Activated naive CD8-positive, alpha-beta T cell treated with anti-CD3 and anti-CD28 coated beads, Interleukin-2, amount 50 U/mL, for 24 hours (primary cell): ENCODE results near the gene WFIKKN1.

Experiments
- ATAC-seq: fragments of 150-1000 bp; cut with Tn5 transposase; one replicate; pipeline ENCODE4 v1.10.0; 2021
- DNase-seq: peaks from one replicate; pipeline ENCODE4 v3.0.0; 2021
- H3K27ac Mint-ChIP-seq: one replicate; pipeline ENCODE4 v1.8.0; 2021; ENCODE audit warnings: mild to moderate bottlenecking, mixed read lengths
- H3K27me3 Mint-ChIP-seq: one replicate; pipeline ENCODE4 v1.8.0; 2021; ENCODE audit warnings: mixed read lengths
- H3K36me3 Mint-ChIP-seq: one replicate; pipeline ENCODE4 v1.8.0; 2021; ENCODE audit warnings: low read depth, mixed read lengths
- H3K4me1 Mint-ChIP-seq: one replicate; pipeline ENCODE4 v1.8.0; 2021; ENCODE audit warnings: mixed read lengths
- H3K4me3 Mint-ChIP-seq: one replicate; pipeline ENCODE4 v1.8.0; 2021; ENCODE audit warnings: mild to moderate bottlenecking, moderate library complexity, mixed read lengths
- H3K9me3 Mint-ChIP-seq: one replicate; pipeline ENCODE4 v1.8.0; 2021; ENCODE audit warnings: mixed read lengths

WFIKKN1 gene

DNA sequence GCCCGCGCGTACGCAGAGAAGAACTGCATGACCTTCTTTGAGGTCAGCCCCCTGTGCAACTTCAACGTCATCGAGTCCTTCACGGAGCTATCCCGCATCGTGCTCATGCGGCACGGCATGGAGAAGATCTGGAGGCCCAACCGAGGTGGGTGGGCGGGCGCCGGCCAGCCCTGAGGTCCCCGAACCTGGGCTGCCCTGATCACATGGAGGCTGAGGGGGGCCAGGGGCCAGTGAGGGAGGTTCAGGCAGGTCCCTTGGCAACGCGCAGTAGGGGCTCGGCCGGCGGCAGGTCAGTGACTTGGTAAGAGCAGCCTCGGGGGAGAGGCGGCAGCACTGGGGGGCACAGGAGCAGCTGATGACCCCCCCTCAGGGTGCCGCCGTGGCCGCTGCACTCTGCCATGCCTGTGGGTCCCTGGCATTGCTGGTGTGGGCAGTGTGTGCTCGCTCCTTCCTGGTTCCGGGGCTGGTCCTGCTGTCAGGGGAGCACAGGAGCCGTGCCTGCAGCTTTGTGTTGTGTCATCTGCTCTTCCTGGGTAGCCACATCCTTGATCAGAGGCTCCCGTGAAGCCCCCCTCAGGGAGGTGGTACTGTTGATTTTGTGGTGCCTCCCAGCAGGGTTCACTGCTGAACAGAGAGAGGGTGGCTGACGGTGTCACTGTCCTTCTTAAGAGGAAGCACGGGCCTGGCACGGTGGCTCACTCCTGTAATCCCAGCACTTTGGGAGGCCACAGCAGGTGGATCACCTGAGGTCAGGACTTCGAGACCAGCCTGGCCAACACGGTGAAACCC lies 4.6 kb upstream of the WFIKKN1 start:
- DNase-seq (no peak), ATAC-seq (no peak)
- no peaks in the 10 kb centered on the region for H3K4me1 Mint-ChIP-seq
- no peaks in the 10 kb centered on the region for H3K9me3 Mint-ChIP-seq
- no peak overlapping the region for H3K27ac Mint-ChIP-seq
- H3K27me3 Mint-ChIP-seq = no peaks in the 10 kb centered on the region
- no peak overlapping the region for H3K4me3 Mint-ChIP-seq
- no peaks in the 10 kb centered on the region for H3K36me3 Mint-ChIP-seq

DNA sequence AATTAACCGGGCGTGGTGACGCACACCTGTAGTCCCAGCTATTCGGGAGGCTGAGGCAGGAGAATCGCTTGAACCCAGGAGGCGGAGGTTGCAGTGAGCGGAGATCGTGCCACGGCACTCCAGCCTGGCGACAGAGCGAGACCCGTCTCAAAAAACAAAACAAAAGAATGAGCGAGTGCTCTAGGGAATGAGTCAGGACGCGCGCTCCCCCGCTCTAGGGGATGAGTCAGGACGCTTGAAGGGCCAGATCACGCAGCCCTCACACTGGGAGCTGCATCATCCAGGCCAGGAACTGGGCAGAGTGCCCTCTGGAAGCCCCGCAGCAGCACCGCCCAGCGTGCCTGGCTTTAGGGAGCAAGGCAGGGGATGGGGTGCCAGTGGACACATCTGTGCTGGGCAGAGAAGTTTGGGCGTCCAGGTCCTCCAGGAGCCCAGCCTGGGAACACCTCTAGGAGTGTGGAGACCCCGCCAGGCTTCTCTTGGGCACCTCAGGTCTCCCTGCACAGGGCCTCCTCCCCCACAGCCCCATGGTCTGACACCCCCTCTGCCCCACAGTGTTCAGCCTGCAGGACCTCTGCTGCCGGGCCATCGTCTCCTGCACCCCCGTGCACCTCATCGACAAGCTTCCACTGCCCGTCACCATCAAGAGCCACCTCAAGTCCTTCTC lies 3.9 kb upstream of the WFIKKN1 start:
- Mint-ChIP-seq H3K36me3 (no peaks in the 10 kb centered on the region), H3K4me1 (no peaks in the 10 kb centered on the region), H3K27ac (no peak overlapping the region), H3K27me3 (no peaks in the 10 kb centered on the region), H3K9me3 (no peaks in the 10 kb centered on the region), H3K4me3 (no peak overlapping the region)
- DNase-seq (no peak), ATAC-seq (no peak)

DNA sequence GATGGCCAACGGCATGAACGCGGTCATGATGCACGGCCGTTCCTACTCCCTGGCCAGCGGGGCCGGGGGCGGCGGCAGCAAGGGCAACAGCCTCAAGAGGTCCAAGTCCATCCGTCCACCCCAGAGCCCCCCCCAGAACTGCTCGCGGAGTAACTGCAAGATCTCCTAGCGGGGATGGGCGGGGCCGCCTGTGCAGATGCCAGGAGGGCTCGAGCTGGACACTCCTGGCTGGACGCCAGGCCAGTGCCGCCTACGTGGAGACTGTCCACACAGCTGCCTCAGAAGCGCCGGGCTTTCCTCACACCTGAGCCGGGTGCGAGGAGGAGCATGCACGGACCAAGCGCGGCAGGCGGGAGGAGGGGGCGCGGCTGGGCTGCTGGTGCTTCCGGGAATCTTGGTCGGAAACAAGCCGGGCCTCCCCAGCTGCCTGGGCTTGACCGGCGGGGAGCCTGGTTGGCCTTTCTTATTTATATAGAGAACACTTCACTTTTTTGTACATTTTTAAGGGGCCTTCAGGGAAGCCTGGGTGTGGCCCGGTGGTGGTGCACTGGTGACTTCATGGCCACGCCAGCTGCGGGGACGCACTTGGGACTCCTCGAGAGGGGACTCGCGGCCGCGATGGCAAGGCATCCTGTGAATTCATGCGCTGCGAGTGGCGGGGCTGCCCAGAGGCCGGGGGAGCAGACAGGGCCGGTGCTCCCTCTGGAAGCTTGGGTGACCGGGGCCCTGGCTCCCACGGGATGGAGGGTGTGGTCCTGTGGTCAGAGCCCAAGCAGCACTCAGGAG lies 3.1 kb upstream of the WFIKKN1 start:
- H3K9me3 Mint-ChIP-seq = no peaks in the 10 kb centered on the region
- H3K4me3 Mint-ChIP-seq = no peak overlapping the region
- peaks cover 2% of the 10 kb centered on the region for H3K4me1 Mint-ChIP-seq
- DNase-seq (no peak), ATAC-seq (no peak)
- H3K36me3 Mint-ChIP-seq = no peaks in the 10 kb centered on the region
- no peak overlapping the region for H3K27ac Mint-ChIP-seq
- no peaks in the 10 kb centered on the region for H3K27me3 Mint-ChIP-seq

DNA sequence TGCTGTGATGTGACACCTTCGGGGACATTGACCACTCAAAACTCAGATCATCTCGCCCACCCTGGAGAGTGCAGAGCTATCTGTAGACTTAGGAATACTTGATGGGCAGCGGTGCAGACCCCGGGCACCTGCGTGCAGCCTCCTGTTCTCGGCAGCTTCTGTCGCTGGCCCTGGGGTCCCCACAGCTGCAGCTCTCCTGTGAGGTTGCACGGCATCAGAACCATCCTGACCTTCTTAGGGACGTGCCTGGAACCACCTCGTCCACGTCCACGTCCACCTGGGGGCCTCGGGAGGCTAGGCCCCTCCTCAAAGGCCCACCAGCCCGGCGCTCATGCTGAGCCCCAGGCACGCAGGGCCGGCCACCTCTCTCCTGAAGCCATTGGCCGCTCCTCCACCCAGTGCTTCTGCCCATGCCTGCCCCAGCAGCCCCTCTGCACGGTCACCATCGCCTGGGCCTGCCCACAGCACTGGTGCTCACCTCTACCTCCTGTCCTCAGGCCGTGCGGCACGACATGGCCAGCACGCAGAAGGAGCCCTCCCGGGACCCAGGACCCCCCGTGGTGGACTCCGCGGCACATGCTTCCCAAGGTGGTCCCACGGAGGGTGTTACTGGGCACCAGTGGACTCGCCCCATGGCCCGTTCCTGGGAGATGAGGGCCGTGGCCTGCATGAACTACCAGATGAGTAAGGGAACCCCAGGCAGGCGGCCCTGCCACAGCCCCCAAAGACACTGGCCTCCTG lies 2.3 kb upstream of the WFIKKN1 start:
- no peak for ATAC-seq
- Mint-ChIP-seq H3K36me3 (no peaks in the 10 kb centered on the region), H3K27me3 (no peaks in the 10 kb centered on the region), H3K4me1 (peaks cover 2% of the 10 kb centered on the region), H3K9me3 (no peaks in the 10 kb centered on the region), H3K27ac (no peak overlapping the region), H3K4me3 (no peak overlapping the region)
- no peak for DNase-seq

DNA sequence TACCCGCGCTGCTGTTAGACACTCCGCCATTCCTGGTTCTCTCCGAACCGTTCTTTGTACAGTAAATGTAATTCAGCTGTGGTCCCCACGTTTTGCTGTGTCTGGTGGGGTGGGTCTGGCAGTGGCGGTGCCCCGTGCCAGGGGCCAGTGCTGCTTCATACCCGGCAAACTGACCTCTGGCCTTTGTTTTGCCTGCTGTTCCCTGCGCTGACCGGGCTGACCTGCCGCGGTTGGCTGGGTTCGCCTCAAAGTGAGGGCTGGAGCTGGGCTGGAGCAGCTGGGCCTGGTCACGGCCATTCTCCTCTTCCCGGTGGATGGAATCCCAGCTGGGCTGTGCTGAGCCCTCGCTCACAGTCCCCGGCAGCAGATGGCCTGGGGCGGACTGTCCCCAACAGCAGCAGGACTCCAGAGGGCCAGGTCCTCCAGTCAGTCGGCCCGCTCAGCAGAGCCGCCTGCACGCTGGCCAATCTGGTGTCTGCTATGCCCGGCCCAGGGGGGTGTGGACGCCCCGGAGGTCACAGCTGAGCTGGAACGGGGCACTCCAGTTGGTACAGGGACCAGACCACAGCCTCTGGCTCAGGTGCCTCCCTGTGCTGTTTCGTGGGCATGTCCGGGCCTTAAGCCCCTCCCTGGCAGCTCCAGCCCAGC lies 1.5 kb upstream of the WFIKKN1 start:
- H3K36me3 Mint-ChIP-seq = no peaks in the 10 kb centered on the region
- no peak for ATAC-seq

DNA sequence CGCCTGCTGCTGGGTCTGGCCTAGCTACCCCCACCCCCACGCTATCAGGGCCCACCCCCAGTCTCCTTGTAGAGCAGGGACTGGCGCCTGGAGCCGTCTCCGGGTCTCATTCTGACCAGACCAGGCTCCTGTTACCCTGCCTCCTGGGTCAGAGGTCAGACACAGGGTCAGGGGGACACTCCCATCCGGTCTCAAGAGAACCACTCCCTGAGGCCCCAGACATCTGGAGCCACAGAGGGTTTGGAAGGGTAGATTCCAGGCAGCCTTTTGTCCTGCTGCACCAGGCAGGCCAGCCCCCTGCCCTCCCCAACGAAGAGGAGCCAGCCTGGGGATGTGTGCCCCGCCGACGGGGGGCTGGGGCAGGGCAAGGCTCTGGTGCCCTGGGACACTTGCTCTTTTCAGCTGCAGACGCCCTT lies 944 bp upstream of the WFIKKN1 start:
- DNase-seq = no peak
- ATAC-seq = no peak
- H3K27ac Mint-ChIP-seq = no peak overlapping the region
- no peaks in the 10 kb centered on the region for H3K36me3 Mint-ChIP-seq
- H3K27me3 Mint-ChIP-seq = no peaks in the 10 kb centered on the region
- H3K4me3 Mint-ChIP-seq = no peak overlapping the region
- peaks cover 4% of the 10 kb centered on the region for H3K4me1 Mint-ChIP-seq
- H3K9me3 Mint-ChIP-seq = no peaks in the 10 kb centered on the region

More for the DNA sequence above, 1.5 kb upstream of the WFIKKN1 start:
- Mint-ChIP-seq H3K4me1 (peaks cover 3% of the 10 kb centered on the region), H3K27me3 (no peaks in the 10 kb centered on the region), H3K4me3 (no peak overlapping the region), H3K9me3 (no peaks in the 10 kb centered on the region), H3K27ac (no peak overlapping the region)
- DNase-seq = no peak

DNA sequence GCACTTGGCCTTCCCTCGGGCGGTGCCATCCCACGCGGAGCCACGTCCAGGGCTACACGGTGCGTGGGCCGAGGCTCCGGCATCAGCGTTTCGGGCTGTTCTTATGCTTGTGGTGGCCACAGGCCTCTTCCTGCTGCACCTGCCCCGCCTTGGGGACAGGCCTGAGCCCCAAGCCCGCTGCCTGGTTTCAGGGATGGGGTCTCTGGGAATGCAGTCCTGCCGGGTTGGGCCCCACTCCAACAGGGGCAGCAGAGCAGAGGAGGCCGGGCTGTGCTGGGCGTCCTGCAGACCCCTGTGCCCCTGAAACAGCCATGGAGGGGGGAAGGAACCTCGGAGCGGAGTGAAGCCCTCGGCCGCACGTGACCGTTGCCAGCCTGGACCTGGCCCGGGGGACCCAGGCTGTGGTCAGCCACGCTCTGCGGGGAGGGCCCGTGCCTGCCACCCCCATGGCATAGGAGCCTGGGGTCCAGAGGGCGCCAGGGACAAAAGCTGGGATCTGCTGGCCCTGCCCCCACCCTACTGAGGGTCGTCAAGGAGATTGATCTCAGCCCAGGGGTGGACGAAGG lies 453 bp upstream of the WFIKKN1 start:
- H3K4me3 Mint-ChIP-seq = no peak overlapping the region

DNA sequence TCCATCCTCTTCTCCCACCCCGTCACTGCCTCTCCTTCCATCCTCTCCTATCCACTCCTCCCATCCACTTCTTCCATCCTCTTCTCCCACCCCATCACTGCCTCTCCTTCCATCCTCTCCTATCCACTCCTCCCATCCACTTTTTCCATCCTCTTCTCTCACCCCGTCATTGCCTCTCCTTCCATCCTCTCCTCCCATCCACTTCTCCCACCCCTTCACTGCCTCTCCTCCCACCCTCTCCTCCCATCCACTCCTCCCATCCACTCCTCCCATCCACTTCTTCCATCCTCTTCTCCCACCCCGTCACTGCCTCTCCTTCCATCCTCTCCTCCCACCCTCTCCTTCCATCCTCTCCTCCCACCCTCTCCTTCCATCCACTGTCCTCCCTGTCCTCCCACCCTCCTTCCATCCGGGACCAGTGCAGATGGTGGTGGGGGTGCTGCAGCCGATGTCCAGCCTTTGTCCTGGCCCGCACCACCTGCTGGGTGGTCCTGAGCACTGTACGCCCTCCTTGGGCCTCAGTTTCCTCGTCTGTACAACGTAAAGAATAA lies 1.1 kb downstream of the WFIKKN1 start:
- Mint-ChIP-seq H3K27me3 (peaks cover 3% of the 10 kb centered on the region), H3K4me3 (no peak overlapping the region), H3K4me1 (peaks cover 10% of the 10 kb centered on the region), H3K27ac (no peak overlapping the region), H3K36me3 (peaks cover 4% of the 10 kb centered on the region), H3K9me3 (no peaks in the 10 kb centered on the region)
- DNase-seq = no peak
- no peak for ATAC-seq

More for the DNA sequence above, 453 bp upstream of the WFIKKN1 start:
- Mint-ChIP-seq H3K36me3 (no peaks in the 10 kb centered on the region), H3K27me3 (no peaks in the 10 kb centered on the region), H3K27ac (no peak overlapping the region), H3K9me3 (no peaks in the 10 kb centered on the region), H3K4me1 (peaks cover 4% of the 10 kb centered on the region)
- no peak for ATAC-seq
- no peak for DNase-seq

DNA sequence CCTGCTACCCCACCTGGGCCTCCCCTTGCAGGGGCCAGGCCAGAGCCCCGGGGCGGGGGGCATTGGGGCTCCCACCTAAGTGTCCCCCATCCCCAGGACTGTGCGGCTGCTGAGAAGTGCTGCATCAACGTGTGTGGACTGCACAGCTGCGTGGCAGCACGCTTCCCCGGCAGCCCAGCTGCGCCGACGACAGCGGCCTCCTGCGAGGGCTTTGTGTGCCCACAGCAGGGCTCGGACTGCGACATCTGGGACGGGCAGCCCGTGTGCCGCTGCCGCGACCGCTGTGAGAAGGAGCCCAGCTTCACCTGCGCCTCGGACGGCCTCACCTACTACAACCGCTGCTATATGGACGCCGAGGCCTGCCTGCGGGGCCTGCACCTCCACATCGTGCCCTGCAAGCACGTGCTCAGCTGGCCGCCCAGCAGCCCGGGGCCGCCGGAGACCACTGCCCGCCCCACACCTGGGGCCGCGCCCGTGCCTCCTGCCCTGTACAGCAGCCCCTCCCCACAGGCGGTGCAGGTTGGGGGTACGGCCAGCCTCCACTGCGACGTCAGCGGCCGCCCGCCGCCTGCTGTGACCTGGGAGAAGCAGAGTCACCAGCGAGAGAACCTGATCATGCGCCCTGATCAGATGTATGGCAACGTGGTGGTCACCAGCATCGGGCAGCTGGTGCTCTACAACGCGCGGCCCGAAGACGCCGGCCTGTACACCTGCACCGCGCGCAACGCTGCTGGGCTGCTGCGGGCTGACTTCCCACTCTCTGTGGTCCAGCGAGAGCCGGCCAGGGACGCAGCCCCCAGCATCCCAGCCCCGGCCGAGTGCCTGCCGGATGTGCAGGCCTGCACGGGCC lies 1.9 kb downstream of the WFIKKN1 start:
- no peak for DNase-seq
- Mint-ChIP-seq H3K27ac (no peak overlapping the region), H3K27me3 (peaks cover 3% of the 10 kb centered on the region), H3K9me3 (no peaks in the 10 kb centered on the region), H3K4me3 (no peak overlapping the region), H3K4me1 (peaks cover 11% of the 10 kb centered on the region), H3K36me3 (peaks cover 4% of the 10 kb centered on the region)
- no peak for ATAC-seq

DNA sequence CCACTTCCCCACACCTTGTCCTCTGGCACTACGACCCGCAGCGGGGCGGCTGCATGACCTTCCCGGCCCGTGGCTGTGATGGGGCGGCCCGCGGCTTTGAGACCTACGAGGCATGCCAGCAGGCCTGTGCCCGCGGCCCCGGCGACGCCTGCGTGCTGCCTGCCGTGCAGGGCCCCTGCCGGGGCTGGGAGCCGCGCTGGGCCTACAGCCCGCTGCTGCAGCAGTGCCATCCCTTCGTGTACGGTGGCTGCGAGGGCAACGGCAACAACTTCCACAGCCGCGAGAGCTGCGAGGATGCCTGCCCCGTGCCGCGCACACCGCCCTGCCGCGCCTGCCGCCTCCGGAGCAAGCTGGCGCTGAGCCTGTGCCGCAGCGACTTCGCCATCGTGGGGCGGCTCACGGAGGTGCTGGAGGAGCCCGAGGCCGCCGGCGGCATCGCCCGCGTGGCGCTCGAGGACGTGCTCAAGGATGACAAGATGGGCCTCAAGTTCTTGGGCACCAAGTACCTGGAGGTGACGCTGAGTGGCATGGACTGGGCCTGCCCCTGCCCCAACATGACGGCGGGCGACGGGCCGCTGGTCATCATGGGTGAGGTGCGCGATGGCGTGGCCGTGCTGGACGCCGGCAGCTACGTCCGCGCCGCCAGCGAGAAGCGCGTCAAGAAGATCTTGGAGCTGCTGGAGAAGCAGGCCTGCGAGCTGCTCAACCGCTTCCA lies 2.7 kb downstream of the WFIKKN1 start:
- no peak for ATAC-seq
- H3K27me3 Mint-ChIP-seq = peaks cover 3% of the 10 kb centered on the region
- H3K36me3 Mint-ChIP-seq = peaks cover 4% of the 10 kb centered on the region
- H3K9me3 Mint-ChIP-seq = no peaks in the 10 kb centered on the region
- H3K4me3 Mint-ChIP-seq = no peak overlapping the region
- no peak for DNase-seq
- H3K4me1 Mint-ChIP-seq = peaks cover 12% of the 10 kb centered on the region
- H3K27ac Mint-ChIP-seq = no peak overlapping the region

DNA sequence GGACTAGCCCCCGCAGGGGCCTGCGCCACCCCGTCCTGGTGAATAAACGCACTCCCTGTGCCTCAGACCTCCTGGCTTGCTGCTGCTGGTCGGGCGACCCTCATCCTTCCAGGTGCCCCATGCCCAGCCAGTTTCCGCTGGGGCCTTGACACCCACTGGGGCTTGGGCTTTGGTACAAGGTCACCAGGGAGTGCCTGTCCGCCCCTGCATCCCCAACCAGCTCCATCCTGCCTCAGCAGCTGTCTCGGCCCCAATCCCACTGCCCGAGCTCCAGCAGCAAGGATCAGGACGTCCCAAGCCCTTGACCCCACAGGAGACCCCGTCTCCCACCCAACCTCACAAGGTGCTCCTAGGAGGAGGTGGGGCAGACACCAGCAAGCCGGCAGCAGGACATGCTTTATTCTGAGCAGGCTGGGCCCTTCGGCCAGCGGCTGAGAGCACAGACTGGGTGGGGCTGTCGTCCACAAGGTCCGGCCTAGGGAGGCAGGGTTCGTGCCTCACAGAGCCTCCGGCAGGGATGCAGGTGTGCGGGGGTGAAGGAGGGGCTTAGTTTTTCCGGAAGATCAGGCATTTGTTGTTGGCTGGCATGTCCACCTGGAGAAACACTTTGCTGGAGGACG lies 3.4 kb downstream of the WFIKKN1 start:
- DNase-seq = no peak
- Mint-ChIP-seq H3K36me3 (peaks cover 4% of the 10 kb centered on the region), H3K27ac (no peak overlapping the region), H3K9me3 (no peaks in the 10 kb centered on the region), H3K4me3 (peak overlapping the region; percentile 51), H3K27me3 (peaks cover 3% of the 10 kb centered on the region), H3K4me1 (peaks cover 12% of the 10 kb centered on the region)
- ATAC-seq = no peak

DNA sequence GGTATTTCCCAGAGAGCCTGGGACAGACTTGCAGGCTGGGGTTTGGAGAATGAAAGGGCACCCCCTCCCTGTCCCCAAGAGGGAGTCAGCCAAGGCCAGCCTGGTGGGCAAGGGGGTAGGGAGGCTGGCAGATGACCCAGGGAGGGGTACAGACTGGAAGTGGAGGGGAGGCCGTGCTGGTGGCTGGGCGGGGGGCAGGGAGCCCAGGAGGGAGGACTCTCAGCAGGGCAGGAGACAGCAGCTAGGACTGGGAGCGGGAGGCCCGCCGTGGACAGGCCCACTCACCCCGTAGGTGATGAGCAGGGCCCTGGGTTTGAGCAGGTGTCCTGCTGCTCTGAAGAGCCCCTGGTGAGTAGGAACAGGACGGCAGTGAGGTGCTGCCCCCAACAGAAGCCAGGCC lies 4.2 kb downstream of the WFIKKN1 start:
- H3K4me3 Mint-ChIP-seq = peak overlapping the region; percentile 74
- ATAC-seq (no peak), DNase-seq (no peak)
- H3K4me1 Mint-ChIP-seq = peaks cover 12% of the 10 kb centered on the region
- H3K27ac Mint-ChIP-seq = peak overlapping the region; percentile 31
- no peaks in the 10 kb centered on the region for H3K9me3 Mint-ChIP-seq
- H3K27me3 Mint-ChIP-seq = peaks cover 3% of the 10 kb centered on the region
- H3K36me3 Mint-ChIP-seq = peaks cover 4% of the 10 kb centered on the region
